HG03097 (cell line): ENCODE data around the gene AKT2.
"Not testable (repeated sequence)": the region's sequence is repeated elsewhere in the genome, so short reads cannot be mapped to it uniquely, and the experiment has no call there.

Experiments used
- ATAC-seq: cut with Tn5 transposase; IDR thresholded peaks from one replicate; pipeline ENCODE4 v1.9.1; 2021; ENCODE audit not compliant: unreplicated experiment, low FRiP score

The AKT2 gene

DNA sequence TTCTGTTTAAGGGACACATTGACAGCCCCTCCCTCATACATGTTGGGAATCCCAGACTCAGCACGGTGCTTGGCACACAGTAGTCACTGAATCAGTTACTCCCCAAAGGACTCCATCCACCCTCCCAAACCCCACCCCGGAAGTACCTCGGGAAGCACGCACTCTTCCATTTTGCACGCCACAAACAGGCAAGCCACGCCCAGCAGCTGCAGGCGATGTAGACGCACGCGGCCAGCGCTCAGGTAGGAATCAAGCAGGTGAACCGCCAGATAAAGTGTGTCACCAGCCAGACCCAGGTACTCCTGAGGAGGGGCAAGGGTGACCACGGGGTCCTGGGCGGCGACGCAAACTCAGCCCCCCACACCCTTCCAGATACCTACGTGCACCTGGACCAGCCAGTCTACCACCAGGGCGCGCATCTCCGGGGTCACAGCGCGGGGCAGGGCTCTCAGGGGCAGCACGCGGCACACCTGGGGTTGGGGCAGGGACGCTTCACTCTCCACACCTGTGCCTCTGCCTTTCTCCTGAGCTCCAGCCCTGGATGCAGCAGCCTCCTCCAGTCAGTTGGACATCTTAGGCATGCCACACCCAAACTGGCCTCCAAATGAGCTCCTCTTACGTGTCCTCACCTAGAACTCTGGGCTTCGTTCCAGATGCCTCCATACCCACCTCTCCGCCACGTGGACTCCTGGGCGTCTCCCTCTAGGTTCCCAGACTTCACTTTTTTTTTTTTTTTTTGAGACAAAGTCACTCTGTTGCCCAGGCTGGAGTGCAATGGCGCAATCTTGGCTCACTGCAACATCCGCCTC, 60.6 kb downstream of the AKT2 start:
- ATAC-seq = no peak

DNA sequence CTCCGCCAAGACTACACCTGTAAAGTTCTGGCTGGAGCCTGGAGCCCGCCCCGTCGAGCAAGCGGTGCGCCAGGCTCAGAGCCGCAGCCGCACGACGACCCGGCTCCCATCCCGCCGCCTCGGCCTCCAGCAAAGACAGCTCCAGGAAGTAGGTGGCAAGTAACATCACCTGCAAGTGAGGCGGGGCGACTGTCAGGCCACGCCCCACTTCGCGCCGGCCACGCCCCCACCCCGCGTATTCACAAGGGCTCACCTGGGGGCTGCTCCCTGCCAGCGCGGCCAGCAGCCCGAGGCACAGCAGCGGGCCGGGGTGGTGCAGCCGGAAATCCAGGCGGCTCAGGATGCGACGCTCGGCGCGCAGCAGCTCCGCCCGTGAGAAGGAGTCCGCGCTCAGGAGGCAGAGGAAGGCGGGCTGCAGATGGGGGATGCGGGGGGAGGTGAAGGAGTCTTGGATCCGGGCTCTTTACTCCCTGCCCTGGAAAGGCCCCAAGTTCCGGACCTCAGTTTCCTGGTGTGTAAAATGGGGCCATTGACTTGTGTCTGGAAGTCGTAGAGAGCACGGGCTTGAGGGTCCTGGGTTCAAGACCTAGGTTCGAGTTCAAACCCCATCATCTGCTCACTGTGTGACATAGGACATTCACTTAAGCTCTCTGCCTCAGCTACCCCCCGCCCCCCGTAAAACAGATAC, 61.9 kb downstream of the AKT2 start:
- ATAC-seq = no peak

DNA sequence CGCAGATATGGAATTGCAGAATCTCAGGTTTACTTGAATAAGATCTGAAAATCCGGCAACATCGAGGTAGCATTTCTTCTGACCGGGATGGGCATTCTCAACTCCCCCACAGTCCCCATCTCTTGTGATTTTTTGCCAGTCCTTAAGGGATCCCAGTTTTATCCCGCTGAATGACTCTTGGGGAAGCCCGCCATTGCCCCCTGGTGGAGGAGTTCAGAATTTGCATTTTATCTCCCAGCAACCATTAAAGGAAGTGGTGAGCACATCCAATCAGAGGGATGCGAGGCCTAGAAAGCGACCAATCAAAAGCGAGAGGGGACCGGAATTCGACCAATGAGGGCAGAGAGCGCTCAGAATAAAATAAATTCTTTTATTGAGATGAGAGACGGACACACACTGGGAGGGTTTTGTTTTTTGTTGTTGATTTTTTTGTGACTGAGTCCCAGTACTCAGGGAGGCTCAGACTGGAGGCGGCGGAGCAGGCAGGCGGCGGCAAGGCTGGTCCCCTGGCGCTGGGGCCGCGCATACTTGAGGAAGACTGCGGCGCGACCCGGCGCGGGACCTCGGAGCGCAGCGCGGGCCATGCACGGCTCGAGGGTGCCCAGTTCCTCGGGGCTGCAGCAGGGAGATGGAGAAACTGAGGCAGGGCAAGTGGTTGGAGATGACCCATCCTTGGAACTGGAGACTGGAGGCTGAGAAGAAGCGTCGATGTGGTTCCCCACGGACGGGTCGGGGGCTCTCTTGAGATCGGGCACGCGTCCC, 63.1 kb downstream of the AKT2 start:
- no peak for ATAC-seq

DNA sequence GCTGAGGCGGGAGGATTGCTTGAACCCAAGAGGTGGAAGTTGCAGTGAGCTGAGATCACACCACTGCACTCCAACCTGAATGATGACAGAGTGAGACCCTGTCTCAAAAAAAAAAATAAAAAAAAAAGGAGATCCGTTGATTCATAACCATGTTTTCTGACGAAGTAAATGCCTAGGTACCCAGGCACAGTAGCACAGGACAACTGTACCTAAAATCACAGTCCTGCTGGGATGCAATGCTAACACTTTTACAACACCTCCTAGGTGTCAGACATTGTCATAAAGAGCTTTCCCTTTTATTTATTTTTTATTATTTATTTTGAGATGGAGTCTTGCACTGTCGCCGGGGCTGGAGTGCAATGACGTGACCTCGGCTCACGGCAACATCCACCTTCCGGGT, 64.5 kb downstream of the AKT2 start:
- ATAC-seq = no peak

DNA sequence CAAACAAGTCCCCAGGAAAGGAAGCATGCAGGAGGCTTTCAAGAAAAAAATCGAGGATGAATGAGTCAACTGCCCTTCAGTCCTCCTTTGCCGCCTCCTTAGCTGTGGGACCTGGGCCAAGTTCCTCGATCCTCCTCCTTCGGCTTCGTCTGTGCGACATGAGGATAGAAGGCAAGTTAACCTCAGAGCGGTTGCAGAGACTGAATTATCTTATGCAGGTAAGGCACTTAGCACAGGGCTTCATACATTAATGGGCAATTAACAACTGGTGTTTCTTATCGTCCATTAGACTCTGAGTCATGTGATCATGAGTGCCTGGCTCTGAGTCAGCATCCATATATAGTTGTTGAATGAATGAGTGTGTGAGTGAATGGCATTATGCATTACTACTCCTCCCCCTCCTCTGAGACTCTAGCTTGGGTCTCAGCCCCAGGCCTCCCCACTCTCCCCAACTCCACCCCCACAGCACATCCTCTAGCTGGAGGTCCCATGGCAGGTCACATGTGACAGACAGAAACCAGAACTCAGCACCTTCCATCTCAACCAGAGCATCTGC, 65.3 kb downstream of the AKT2 start:
- ATAC-seq = no peak

DNA sequence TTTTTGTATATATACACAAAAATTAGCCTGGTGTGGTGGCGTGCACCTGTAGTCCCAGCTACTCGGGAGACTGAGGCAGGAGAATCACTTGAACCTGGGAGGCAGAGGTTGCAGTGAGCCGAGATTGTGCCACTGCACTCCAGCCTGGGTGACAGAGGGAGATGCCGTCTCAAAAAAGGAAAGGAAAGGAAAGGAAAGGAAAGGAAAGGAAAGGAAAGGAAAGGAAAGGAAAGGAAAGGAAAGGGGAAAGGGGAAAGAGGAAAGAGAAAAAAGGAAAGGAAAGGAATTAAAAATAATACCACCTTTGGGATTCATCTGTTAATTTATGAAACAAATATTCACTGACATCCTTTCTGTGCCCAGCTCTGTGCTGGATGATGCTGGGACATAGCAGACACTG, 66.1 kb downstream of the AKT2 start:
- not testable (repeated sequence) for ATAC-seq

DNA sequence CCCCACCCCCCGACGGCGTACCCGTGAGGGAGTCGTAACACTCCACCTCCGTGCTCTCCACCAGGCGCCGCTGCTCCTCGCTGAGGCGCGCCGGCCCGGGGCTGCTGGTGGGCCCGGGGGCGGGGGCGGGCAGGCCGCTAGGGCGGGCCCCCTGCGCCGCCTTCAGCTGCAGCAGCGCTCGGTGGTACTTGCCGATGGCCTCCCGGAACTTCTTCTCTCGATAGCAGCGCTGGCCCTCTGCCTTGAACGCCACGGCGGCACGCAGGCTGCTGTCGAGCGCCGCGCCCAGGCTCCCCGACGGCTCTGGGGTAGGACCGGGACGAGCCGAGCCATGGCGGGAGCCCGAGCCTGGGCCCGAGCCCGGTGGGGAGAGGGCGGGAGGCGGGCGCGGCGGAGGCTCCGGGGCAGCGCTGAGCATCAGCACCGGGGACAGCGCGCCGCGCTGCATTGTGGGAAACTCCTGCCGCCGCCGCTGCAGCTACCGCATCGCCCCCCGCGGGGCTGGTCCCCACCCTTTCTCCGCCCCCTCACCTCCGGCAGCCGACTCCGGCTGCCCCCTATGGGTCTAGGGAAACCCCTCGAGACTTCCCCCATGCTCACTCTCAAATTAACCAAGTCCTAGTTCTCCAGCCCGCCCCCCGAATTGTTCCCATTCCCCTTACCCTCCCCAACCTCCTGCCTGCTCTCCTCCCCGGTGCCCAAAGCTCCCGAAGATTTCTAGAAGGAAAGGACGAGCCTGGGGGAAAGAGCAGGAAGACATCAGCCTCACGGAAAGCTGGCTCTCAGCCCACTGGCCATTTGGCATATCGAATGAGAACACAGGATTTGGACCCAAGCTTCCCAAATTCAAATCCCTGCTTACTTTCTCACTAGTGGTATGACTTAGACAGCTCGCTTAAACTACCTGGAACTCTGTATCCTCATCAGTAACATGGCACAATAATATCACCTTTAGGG, 66.9 kb downstream of the AKT2 start, which contains the start of gene TTC9B:
TTC9B (minus strand) TSS at position 451 of the 957 bp plus-strand sequence; CDS start at position 448, 3 bp downstream.
- no peak for ATAC-seq

DNA sequence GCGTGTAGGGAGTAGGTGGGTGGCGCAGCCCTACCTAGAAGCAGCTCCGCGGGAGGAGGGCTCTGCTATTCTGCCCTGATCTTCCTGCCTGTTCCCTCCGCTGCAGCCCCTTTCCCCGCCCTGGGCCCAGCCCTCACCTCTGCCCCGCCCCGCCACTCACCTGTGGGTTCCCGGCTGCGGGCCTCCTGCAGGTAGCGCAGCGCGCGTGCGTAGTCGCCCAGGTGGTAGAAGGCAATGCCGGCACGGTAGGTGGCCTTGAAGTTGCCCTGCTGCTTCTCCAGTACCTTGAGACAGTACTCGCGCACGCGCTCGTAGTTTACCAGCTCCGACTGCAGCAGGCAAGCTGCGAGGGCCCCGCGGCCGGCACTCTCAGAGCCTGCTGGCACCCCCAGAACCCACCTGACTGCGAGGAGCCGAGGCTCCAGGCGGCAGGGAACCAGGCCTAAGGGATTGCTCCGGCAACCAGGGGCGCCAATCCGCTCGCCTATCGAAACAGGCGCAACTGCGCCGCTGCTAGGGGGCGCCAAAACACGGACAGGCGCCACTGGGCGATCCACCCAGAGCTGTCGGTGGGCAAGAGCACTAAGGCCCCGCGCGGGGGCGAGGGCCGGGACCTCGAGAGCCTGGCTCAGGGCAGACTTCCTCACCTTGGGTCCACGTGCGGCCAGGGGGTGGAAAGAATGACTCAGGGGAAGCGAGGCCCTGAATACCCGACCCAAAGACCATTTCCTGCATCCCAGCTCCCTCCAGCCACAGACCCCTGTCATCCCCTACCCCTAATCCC, 67.9 kb downstream of the AKT2 start:
- no peak for ATAC-seq

DNA sequence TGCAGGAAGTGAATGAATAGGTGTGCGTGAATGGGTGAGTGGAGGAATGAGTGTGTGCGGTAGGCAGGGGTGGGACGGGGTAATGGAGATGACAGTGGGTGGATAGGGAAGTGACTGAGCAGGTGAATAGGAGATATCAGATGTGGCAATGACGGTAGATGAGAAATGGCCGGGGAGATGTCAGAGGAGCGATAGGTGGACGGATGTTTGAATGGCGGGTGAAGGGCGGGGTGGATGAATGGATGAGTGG, 68.4 kb downstream of the AKT2 start:
- ATAC-seq = no peak

DNA sequence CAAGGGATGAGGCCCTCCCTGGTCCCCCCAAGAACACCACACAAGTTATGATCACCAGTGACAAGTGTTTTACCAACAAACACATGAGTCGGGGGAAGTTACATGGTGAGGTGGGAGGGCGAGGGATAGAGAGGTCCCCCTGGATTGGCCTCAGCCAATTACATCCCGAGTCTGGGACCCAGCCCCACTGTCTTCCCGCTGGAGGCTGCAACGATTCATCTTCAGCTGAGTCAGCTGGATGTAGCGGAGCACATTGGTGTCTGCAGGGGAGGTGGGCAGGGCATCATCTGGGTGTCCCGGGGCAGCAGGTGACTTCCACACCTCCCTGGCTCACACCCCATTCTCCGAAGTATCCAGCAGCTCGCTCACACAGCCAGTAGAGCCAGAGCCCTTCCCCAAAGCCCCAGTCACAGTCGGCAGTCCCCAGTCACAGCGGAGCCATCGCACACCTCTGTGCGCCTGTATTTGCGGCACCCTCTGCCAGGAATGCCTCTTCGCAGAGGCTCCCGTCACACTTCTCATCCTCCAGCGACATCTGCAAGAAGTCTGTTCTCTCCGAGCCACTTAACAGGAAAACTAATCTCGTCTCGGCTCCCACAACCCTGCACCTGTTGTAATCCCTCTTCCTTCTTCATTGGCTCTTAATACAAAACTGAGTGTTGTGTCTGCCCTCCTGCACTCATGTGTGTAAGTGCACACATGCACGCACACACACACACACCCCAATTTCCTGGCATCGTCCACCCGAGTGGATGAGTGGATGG, 69.0 kb downstream of the AKT2 start:
- ATAC-seq = no peak

DNA sequence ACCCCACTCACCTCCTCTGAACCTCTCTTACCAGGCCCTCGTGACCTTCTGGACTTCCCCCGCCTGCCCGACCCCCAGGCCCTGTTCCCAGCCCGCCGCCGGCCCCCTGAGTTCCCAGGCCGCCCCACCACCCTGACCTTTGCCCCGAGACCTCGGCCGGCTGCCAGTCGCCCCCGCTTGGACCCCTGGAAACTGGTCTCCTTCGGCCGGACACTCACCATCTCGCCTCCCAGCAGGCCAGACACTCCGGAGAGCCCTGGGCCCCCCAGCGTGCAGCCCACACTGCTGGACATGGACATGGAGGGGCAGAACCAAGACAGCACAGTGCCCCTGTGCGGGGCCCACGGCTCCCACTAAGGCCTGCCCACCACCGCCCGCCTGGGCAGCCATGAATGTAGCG, 70.2 kb downstream of the AKT2 start:
- ATAC-seq = no peak

DNA sequence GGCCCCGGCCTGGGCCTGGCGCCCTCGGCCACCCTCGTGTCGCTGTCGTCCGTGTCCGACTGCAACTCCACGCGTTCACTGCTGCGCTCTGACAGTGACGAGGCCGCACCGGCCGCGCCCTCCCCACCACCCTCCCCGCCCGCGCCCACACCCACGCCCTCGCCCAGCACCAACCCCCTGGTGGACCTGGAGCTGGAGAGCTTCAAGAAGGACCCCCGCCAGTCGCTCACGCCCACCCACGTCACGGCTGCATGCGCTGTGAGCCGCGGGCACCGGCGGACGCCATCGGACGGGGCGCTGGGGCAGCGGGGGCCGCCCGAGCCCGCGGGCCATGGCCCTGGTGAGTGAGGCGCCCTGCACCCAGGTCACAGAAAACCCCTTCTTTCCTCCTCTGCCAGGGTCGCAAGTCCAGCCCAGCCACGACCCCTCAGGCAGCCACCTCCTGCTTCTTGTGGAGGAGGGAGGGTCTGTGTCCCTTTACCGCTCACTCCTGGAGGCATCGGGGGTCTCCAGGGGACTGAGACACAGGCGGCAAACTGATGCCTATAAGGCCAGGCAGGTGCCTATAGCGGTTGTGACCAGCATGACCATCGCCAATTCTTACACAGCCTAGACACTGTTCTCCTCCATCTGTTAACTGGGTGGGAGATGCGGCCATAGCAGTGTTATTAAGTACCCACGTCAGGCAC, 71.1 kb downstream of the AKT2 start:
- no peak for ATAC-seq

DNA sequence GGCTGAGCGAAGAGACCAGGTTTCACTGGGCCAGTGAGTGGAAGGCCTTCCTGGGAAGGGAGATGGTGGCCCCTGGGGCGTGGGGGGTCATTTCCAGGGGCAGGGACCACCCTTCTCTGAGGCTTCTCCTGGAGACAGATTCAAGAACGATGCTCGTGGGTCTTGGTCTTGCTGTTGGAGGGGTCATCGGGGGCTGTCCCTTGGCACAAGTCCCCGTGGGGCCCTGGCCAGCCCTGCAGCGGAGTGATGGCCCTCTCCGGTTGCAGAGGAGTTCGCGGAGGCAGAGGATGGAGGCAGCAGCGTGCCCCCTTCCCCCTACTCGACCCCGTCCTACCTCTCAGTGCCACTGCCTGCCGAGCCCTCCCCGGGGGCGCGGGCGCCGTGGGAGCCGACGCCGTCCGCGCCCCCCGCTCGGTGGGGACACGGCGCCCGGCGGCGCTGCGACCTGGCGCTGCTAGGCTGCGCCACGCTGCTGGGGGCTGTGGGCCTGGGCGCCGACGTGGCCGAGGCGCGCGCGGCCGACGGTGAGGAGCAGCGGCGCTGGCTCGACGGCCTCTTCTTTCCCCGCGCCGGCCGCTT, 71.8 kb downstream of the AKT2 start:
- no peak for ATAC-seq

DNA sequence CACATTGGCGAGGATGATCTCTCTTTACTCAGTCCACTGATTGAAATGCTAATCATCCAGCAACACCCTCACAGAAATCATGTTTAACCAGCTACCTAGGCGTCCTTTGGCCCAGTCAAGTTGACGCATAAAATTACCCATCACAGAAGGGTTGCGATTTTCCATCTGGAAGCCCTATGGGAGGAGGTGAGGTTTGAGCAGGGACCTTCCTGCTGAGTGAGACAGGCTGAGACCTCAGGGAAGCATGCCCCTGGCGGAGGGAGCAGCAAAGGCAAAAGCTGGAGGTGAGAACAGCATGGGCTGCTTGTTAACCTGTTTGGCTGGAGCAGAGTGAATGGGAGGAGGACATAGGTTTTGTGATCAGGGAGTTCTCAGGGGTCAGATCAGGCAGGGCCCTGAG, 74.3 kb downstream of the AKT2 start:
- no peak for ATAC-seq

DNA sequence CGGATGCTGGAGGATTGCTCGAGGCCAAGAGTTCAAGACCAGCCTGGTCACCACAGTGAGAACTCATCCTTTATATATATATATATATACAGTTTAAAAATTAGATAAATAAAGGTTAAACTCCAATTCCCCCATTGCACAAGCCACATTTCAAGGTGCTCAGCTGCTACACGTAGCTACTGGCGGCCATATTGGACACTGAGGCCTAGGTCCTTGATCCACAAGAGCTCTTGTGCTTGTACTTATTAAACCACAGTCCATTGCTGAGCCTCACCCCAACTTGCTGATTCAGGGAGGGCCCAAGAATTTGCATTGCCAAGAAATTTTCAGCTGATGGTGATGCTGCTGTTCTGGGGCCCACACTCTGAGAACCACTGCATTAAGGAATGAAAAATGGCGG, 76.5 kb downstream of the AKT2 start:
- no peak for ATAC-seq

DNA sequence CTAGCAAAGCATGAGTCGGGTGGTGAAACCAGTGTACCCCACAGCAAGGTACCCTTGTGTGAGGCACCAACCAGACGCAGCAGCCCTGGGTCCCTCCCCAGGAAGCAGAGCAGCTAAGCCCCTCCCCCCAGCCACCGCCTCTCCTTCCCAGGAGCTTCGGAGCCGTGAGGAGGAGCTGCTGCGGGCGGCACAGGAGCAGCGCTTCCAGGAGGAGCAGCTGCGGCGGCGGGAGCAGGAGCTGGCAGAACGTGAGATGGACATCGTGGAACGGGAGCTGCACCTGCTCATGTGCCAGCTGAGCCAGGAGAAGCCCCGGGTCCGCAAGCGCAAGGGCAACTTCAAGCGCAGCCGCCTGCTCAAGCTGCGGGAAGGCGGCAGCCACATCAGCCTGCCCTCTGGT, 79.4 kb downstream of the AKT2 start:
- ATAC-seq = no peak

DNA sequence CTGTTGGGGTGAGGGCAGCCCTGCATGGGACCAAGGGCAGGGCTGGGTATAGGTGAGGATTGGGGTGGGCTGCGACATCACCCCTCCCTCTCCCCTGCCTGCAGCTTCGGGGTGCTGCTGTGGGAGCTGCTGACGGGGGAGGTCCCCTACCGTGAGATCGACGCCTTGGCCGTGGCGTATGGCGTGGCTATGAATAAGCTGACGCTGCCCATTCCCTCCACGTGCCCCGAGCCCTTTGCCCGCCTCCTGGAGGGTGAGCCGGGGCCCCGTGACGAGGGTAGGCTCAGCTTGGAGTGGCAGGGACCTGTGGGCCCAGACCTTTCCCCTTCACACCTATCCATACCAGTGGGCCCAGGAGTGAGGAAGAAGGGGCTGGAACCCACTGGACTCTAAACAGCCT, 80.8 kb downstream of the AKT2 start:
- no peak for ATAC-seq
